Raji (cell line): ENCODE results near the gene FAXDC2.

Experiments used
- POLR2A ChIP-seq: IDR thresholded peaks from 2 replicates; pipeline ENCODE4 v1.6.1; 2011; ENCODE audit warnings: low read depth, low read length, control low read depth; ENCODE audit not compliant: insufficient read depth

Gene FAXDC2

DNA sequence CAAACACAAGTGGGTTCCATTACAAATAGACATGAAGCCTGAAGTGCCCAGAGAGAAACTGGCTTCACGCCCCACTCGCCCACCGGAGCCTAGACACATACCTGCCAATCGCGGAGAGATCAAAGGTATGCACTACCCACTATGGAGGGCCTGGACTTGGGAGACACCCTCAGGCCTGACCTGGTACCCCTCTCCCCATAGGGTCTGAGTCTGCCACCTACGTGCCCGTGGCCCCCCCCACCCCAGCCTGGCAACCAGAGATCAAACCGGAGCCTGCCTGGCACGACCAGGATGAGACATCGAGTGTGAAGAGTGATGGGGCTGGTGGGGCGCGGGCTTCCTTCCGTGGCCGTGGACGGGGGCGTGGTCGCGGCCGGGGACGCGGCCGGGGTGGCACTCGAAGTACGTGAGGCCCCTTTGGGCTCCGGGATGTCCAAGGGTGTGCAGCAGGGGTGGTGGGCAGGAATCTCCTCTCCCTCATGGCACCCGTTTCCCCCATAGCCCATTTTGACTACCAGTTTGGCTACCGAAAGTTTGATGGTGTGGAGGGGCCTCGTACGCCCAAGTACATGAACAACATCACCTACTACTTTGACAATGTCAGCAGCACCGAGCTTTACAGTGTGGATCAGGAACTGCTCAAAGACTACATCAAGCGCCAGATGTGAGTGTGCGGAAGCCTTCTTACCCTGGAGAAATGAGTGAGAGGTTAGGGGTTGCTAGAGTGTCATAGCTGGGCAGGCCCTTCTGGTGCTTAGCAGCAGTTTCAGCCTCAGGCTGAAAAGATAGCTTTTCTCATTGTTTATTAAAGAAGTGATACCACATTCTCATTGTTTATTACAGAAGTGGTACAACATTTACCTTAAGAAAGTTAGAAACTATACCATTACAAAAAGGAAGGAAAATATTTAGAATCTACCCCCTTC, 56.5 kb downstream of the FAXDC2 start:
- no peak for TF ChIP-seq POLR2A

DNA sequence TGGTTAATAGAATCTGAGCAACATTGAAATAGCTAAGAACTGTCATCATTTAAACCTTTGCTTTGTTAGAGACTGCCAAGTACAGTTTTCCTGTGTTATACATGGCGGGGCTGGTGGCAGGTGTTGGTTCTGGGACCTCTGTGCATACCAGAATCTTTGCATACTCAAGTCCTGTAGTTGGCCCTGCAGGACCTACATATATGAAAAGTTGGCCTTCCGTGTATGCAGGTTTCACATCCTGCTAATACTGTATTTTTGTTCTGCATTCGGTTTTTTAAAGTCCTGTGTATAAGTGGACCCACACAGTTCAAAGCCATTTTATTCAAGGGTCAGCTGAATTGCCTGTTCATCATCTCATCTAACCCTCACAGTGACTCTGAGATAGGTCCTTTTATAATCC, 58.9 kb downstream of the FAXDC2 start:
- TF ChIP-seq POLR2A = no peak

DNA sequence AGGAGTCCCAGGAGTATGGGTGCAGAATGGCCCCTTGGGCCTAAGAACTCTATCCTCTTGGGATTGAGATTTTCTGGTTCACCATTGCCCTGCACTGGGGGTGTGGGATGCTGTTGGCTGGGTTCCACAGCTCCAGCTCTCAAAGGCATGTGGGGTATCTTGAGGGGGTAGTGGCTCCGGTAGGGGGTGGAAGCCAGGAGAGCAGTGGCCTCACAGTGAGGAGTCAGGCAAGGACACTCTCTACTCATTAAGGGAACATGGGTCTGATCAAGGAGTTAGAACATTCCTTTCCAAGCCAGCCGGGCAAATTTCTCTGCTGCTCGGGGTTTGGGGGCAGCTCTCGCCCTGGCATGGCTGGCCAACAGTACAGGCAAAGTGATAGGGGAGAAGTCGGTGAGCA, 62.2 kb downstream of the FAXDC2 start:
- no peak for TF ChIP-seq POLR2A

DNA sequence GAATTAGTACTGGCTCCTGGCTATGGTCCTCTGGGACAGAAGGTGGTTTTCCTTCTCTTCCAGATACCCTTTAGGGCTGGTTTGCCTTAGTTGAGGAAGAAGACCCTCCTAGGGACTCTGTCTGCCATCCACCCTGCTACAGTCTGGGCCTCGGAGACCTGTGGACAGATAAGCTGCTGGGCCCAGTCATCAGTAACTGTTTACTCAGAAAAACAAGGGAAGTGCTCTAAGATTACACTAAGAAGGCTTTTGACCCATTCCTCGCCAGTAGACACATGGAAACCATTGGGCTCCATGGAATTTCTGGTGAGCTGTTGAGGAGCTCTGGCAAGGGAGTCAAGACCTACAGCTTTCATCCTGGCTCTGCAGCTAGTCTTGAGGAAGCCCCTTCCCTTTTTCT, 64.0 kb downstream of the FAXDC2 start:
- no peak for TF ChIP-seq POLR2A

DNA sequence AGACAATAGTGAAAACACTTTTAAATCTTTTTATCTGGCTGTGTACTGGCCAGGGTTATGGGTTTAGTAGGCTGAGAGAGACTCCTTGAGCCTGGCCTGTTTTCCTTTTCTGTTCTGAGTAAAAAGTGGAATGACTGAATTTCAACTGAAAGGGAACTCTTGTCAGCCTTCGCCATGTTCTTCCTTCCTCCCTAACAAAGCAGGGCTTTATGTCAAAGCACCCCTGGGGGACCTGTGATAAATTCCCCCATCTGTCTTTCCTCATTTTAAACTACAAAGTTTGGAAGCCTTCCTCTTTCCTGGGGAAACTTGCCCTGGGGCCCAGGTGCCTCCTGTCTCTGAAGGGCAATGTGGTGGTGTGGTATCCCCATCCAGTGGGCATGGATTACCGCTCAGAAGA, 65.5 kb downstream of the FAXDC2 start:
- TF ChIP-seq POLR2A = no peak

DNA sequence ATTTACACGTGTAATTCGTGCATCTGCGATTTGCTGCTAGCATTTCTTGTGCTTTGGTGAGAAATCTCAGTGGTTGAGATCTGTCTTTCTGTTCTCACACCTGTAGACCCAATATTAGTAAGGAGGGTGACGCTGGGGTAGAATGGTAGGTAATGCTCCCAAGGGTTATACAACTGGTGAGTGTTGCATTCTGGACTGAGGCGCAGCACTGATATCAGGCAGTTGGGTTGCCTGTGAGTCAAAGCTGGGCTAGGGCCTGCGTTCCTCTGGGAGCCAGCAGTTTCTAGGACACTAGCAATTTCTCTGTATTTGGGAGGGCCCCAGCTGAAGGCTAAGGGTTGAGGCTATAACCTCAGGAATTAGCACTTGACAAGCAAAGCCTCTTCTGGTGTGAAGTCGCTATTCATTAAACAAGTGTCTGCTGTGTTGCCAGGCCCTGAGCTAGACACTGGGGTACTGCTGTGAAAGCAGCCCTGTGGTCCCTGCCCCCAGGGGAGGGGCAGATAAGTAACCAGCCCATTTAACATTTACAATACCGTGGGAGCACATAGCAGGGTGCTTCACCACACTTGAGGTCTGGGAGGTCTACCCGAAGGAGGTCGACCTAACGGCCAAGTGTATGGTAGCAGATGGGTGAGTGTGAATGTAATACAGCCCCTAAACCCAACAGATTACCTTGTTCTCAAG, 66.5 kb downstream of the FAXDC2 start:
- TF ChIP-seq POLR2A = no peak

DNA sequence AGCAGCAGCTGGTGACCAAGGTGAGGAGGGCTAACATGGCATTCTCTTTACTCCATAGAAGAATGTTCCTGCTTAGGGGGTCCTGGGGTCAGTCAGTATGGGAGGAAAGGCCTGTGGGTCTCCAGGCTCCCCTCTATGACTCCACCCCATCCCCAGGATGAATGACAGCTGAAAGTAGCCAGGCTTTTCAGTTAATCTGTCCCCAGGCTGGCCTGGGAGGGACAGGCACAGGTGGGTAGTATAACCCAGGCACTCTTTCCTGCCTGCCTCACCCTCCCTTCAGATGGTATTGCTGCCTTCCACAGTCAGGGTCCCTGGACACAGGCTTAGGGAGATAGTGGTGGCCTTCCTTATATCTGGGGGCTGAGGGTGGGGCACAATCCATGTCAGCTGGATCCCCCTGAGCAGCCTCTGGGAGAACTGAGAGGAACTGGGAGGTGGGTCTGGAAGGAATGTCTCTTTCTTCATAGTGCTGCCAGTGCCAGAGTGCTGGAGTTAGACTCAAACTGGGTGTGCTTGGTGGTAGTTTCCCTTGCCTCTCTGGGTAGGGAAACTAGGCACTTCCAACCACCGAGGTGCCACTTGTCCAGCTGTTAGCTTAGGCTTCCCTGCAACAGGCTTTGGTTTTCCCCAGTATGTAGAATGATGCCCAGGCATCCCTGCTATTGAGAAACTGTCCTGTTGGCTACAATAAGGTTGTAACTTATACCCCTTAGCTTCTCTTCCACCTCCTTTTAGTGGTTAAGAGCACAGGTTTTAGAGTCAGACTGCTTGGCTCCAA, 67.4 kb downstream of the FAXDC2 start:
- no peak for TF ChIP-seq POLR2A

DNA sequence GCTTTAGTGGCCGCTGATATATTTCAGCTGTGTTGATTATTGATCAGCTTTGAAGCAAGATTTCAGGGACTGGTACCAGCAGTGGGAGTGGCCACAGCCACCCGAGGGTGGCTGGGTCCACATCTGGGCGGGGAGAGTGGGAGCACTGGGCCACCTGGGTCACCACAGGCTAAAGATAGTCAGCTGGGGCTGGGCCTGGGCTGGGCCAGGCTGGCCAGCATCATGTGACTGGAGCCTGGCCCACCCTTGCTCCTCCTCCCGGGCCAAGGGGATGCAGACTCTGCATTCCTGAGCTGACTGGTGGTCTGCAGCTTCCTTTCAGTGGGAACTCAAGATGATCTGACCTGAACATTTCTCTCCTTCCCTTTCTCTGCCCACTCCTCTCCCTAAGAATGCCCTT, 68.1 kb downstream of the FAXDC2 start:
- TF ChIP-seq POLR2A = no peak

DNA sequence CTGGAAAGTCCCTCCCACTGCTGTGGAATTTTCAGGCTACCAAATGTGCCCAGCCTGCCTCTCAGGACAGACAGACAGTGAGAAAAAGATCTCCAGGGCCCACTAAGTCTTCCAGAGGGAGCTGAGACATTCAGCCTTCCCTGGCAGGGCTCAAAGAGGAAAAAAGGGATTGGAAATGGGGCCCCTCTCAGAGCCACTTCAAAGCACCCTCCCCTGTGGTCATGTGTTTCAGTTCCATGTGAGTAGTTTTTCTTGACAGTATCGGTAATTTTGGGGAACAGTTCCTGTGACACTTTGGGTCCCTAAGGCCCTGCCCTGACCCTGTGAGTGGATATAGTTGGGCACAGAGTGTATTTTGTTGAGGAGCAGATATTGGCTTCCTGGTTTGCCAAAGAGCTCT, 70.3 kb downstream of the FAXDC2 start:
- no peak for TF ChIP-seq POLR2A

DNA sequence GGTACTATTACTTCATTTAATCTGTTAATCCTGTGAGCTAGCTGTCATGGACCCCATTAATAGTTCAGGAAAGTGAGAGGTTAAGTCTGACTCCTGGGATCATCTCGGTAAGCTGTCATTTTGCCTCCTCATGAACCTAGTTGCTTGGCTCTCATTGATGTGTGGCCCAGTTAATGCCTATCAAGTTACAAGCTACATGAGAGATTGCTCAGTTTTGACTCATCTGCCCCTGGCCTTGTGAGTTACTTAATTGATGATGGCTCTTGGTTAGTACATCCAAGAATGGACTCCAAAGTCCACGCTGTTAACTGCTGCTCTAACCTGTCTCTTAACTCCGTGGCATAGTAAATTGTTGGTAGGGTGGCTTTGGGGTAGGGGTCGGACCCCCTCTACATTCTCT, 71.3 kb downstream of the FAXDC2 start:
- TF ChIP-seq POLR2A = no peak

DNA sequence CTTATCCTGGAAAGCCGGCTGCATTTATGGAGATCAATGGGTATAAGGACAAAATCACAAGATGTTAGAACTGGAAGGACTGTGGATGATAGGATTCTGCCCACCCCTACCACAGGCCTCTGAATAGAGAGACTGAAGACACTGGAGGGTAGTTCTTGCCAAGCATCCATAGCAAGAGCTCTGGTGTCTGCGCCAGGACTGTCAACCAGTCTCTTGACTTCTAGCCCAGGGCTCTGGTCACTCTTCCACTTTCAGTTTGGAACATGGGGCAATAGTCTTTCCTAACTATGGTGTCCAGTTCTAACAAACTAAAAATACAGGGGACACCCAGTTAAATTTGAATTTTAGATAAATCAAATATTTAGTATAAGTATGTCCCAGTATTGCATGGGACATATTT, 71.9 kb downstream of the FAXDC2 start:
- TF ChIP-seq POLR2A = no peak

DNA sequence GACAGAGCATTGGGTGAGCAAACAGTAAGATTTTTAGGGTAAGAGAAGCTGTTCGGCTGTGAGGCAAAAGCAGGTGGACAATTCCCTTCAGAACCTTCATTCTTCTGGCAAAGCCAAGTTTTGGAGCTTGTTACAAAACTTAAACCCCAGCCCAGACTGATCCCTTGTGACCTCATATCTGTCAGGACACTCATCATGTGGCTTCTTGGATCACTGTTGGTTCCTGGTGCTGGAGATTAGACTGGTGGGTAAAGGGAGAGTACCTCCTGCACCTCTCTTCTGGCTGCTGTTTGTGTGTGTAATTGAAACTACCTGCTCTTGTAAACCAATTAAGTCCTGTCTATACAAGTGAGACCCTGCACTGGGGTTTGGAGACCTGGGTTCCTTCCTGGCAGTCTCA, 74.2 kb downstream of the FAXDC2 start:
- no peak for TF ChIP-seq POLR2A

DNA sequence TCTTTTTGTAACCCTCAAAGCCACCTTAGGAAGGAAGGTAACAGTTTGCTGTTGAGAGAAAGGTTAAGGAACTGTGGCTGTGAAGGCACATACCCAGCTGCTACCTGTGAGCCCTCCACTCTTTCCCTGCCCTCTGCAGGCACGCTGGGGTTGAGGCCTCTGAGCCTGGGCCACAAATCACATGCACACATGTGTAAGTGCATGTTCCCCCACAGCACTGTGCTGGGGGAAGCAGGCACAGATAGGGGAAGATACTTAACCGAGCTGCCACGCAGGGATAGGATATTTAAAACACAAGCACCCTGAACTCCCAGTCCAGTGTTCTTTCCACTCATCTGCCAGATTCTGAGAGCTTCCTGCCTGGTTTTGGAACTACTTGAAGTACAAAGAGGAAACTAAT, 77.1 kb downstream of the FAXDC2 start:
- TF ChIP-seq POLR2A = no peak

DNA sequence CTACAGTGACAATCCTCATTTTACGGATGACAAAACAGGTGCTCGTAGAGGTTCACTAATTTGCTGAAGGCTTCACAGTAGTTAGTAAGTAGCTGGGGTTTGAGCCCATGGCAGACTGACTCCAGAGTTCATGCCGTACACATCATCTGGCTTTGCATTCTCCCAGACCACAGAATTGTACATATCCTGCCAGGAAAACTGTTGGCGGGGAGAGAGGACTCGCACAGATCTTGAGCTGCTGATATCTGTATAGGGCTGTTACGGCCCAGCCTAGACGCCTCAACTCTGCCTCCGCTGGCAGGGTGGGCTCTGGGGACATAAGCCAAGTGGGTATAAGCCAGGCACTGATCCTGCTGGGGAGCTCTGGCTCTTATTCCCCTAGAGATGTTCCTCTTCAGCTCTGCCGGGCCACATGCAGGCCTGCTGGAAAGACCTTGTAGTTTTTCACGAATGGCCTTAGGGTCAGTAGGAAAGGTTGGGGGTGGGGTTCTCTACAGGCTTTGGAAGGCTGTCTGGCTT, 79.0 kb downstream of the FAXDC2 start:
- no peak for TF ChIP-seq POLR2A

DNA sequence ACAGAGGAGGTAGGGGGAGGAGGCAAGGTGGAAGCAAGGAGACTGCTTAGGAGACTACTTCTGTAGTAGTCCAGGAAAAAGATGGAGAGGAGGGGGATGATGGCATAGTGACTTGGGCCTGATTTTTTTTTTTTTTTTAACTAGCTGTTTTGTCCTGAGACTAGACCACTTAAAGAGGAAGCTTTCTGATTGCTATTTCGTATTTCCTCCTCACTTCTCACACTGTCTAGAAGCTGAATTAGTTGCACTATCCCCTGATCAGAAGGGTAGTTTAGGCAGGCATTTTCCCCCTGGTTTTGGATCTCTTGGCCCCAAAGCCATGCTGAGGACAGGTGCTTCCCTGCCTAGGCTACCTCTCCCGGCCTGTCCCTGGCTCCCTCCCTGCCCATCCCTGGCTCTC, 80.3 kb downstream of the FAXDC2 start:
- no peak for TF ChIP-seq POLR2A
